ENCODE data around the gene ARSG.
"Not testable (repeated sequence)": the region's sequence is repeated elsewhere in the genome, so short reads cannot be mapped to it uniquely, and the experiment has no call there.

The ARSG gene

DNA sequence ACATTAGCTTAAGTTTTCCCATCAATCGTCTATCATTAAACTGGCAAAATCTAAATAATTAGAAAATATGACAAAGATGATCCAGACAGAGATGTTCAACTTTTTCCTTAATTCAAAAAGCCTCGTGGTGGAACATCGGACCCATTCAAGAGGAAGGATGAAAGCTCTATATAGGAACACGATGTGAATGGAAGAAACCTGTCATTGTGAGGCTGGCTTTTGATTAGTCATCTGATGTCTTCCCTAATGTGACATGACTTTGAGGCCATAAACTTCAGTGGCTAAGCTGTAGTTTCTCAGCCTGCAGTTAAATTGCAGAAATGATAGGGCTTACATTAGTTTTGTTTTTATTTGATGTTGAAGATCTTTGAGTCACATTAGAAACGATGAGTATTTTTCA, 42.4 kb upstream of the ARSG start:
- Histone ChIP-seq H3K27ac (peak overlapping the region; percentile 91), H3K4me1 (ENCODE audit: control insufficient read depth in 1 of 2, insufficient read depth in 1 of 2, low read depth in 1 of 2, low read length in 1 of 2) (peaks cover 24 to 28% of the 10 kb centered on the region in 2 experiments)

DNA sequence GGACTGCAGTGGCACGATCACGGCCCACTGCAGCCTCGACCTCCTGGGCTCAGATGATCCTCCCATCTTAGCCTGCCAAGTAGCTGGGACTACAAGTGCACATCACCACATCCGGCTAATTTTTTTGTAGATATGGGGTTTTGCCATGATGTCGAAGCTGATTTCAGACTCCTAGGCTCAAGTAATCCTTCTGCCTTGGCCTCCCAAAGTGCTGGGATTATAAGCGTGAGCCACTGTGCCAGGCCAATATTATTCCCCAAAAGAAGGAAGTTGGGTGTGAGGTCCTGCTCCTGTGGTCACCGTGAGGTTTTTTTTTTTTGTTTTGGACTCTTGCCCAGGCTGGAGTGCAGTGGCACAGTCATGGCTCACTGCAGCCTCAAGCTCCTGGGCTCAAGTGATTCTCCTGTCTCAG, 41.9 kb upstream of the ARSG start:
- H3K27ac ChIP-seq: peak overlapping the region; percentile 91
- H3K4me3 ChIP-seq (ENCODE audit: low read depth in 1 of 2, low read length in 1 of 2): peak overlapping the region; percentile 92 to 98
- H3K4me1 ChIP-seq (ENCODE audit: control insufficient read depth in 1 of 2, insufficient read depth in 1 of 2, low read depth in 1 of 2, low read length in 1 of 2): peaks cover 24 to 28% of the 10 kb centered on the region in 2 experiments

More for the DNA sequence above, 42.4 kb upstream of the ARSG start:
- Histone ChIP-seq H3K27me3 (no peaks in the 10 kb centered on the region), H3K4me3 (ENCODE audit: low read depth in 1 of 2, low read length in 1 of 2) (peak overlapping the region; percentile 92 to 98), H3K9me3 (no peaks in the 10 kb centered on the region), H3K36me3 (peaks cover 13% of the 10 kb centered on the region)
- TF ChIP-seq, protein P1, sequence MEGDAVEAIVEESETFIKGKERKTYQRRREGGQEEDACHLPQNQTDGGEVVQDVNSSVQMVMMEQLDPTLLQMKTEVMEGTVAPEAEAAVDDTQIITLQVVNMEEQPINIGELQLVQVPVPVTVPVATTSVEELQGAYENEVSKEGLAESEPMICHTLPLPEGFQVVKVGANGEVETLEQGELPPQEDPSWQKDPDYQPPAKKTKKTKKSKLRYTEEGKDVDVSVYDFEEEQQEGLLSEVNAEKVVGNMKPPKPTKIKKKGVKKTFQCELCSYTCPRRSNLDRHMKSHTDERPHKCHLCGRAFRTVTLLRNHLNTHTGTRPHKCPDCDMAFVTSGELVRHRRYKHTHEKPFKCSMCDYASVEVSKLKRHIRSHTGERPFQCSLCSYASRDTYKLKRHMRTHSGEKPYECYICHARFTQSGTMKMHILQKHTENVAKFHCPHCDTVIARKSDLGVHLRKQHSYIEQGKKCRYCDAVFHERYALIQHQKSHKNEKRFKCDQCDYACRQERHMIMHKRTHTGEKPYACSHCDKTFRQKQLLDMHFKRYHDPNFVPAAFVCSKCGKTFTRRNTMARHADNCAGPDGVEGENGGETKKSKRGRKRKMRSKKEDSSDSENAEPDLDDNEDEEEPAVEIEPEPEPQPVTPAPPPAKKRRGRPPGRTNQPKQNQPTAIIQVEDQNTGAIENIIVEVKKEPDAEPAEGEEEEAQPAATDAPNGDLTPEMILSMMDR (IDR thresholded peaks at IDR 0.05): no peak

DNA sequence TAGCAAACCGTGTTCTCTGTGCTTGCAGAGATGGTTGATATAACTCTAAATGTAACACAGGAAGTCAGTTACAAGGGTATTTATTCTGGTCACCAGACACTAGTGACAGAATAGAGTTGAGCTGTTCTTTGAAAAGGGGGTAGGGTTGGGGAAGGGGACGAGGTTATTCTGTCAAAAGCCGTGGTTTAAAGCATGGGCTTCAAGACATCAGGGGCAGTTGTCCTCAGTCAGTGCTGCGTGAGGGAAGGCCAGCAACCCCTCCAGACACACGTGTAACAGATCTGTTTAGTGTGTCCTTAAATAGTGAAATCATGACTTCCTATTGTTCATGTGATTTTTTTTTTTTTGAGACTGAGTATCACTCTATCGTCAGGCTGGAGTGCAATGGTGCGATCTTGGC, 37.9 kb upstream of the ARSG start:
- H3K27ac ChIP-seq; H3K4me3 ChIP-seq (ENCODE audit: low read depth in 1 of 2, low read length in 1 of 2); H3K27me3 ChIP-seq; H3K9me3 ChIP-seq: not testable (repeated sequence)
- peaks cover 21% of the 10 kb centered on the region for H3K36me3 ChIP-seq
- peaks cover 37 to 40% of the 10 kb centered on the region in 2 experiments for H3K4me1 ChIP-seq (ENCODE audit: control insufficient read depth in 1 of 2, insufficient read depth in 1 of 2, low read depth in 1 of 2, low read length in 1 of 2)

More for the DNA sequence above, 41.9 kb upstream of the ARSG start:
- TF ChIP-seq, protein P1 (IDR thresholded peaks at IDR 0.05): no peak
- no peaks in the 10 kb centered on the region for H3K27me3 ChIP-seq
- H3K36me3 ChIP-seq: peaks cover 13% of the 10 kb centered on the region
- H3K9me3 ChIP-seq: no peaks in the 10 kb centered on the region

DNA sequence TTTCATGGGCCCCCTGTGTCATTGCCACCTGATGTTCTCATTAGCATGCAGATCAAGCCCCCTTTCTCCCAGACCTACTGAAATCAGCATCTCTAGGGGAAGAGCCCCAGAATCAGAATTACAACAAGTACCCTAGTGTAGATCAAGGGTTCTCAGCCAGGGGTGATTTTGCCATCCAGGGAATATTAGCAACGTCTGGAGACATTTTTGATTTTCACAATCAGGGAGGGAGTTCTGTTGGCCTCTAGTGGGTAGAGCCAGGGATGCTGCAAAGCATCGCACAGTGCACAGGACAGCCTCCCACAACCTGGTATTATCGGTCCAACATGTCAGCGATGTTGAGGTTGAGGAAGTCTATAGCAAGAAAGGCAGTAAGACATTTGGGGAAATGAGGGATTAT, 36.1 kb upstream of the ARSG start:
- Histone ChIP-seq H3K27me3 (no peaks in the 10 kb centered on the region), H3K4me1 (ENCODE audit: control insufficient read depth in 1 of 2, insufficient read depth in 1 of 2, low read depth in 1 of 2, low read length in 1 of 2) (peaks cover 29 to 36% of the 10 kb centered on the region in 2 experiments), H3K27ac (peak overlapping the region; percentile 67), H3K36me3 (peaks cover 21% of the 10 kb centered on the region), H3K4me3 (ENCODE audit: low read depth in 1 of 2, low read length in 1 of 2) (no peak overlapping the region), H3K9me3 (no peaks in the 10 kb centered on the region)
- TF ChIP-seq, protein P1 (IDR thresholded peaks at IDR 0.05): no peak

DNA sequence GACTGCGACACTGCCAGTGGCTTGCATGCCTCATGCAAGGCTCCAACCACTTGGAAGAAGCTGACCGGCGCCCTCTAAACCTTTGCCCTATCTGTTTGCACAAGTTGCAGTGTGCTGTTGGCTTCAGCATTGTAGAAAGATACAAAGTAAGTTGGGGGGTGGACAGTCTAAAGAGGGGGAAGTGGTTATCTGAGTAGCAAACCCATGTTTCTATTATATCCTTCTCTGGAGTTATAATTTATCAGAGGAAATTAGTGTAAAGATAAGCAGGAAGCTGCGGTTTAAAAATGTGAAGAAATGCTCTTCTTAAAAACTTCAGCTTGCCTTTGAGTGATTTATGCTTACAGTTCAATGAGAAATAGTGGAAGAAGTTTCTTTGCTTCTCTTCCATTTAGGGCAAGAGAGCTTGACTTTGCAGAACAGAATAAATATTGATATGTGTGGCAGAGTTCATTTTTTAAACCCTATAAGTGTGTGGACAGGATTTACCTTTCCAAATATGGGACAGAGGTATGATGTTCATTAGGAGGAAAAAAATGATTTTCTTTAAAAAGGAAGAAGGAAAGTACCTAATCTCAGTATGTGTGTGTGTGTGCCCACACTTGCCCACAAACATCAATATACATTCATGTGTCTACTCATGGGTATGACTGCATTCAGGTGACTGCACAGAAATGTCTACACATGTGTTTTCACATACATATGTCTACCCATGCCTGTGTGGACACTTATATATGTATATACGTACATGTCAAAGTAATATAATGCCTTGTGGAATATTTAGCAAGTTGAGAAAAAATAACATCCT, 35.4 kb upstream of the ARSG start:
- Histone ChIP-seq H3K27ac (peak overlapping the region; percentile 67), H3K4me1 (ENCODE audit: control insufficient read depth in 1 of 2, insufficient read depth in 1 of 2, low read depth in 1 of 2, low read length in 1 of 2) (peaks cover 27 to 33% of the 10 kb centered on the region in 2 experiments), H3K27me3 (no peaks in the 10 kb centered on the region), H3K9me3 (no peaks in the 10 kb centered on the region), H3K36me3 (peaks cover 21% of the 10 kb centered on the region), H3K4me3 (ENCODE audit: low read depth in 1 of 2, low read length in 1 of 2) (no peak overlapping the region)
- TF ChIP-seq, protein P1 (IDR thresholded peaks at IDR 0.05): no peak

DNA sequence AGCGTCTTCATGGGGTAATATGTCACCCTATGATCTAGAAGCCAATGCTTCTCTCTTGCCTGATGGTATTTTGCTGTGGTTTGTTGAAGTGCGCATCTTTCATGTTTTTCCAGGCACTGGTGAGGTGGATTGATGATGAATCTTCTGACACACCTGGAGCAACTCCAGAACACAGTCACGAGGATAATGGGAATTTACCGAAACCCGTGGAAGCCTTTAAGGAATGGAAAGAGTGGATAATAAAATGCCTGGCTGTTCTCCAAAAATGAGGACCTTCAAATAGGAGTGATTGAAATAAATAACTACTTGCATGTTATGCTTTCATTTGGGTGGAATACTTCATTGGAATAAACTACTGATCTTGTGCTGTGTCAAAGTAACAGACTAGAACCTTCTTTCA, 34.6 kb upstream of the ARSG start:
- H3K4me1 ChIP-seq (ENCODE audit: control insufficient read depth in 1 of 2, insufficient read depth in 1 of 2, low read depth in 1 of 2, low read length in 1 of 2): peaks cover 27 to 33% of the 10 kb centered on the region in 2 experiments

More for the DNA sequence above, 34.6 kb upstream of the ARSG start:
- H3K4me3 ChIP-seq (ENCODE audit: low read depth in 1 of 2, low read length in 1 of 2); H3K27me3 ChIP-seq; H3K9me3 ChIP-seq: not testable (repeated sequence)
- Histone ChIP-seq H3K36me3 (peaks cover 15% of the 10 kb centered on the region), H3K27ac (peak overlapping the region; percentile 67)
